GM19438 (cell line): ENCODE measurements around the gene MOGAT1.
"Not testable (repeated sequence)": the region's sequence is repeated elsewhere in the genome, so short reads cannot be mapped to it uniquely, and the experiment has no call there.

Experiments used
- ATAC-seq: cut with Tn5 transposase; IDR thresholded peaks from one replicate; pipeline ENCODE4 v1.9.1; 2021; ENCODE audit warnings: low read depth; ENCODE audit not compliant: unreplicated experiment

MOGAT1 gene

DNA sequence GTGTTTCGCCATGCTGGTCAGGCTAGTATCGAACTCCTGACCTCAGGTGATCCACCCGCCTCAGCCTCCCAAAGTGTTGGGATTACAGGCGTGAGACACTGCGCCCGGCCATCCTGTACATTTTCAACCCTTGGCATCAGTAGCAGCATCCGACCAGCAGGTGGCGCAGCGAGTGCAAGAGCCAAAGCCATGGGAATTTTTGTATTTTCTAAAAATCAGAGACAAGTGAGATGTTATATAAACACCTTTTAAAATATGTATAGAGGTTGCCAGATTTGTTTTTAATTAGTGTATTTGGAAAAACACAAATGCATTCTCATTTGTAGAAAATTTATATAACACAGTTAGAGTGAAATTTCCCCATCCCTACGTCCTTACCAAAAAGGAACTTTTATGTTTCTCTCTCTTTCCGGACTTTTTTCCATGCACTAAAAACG is 36.8 kb downstream of the MOGAT1 start:
- ATAC-seq: no peak

DNA sequence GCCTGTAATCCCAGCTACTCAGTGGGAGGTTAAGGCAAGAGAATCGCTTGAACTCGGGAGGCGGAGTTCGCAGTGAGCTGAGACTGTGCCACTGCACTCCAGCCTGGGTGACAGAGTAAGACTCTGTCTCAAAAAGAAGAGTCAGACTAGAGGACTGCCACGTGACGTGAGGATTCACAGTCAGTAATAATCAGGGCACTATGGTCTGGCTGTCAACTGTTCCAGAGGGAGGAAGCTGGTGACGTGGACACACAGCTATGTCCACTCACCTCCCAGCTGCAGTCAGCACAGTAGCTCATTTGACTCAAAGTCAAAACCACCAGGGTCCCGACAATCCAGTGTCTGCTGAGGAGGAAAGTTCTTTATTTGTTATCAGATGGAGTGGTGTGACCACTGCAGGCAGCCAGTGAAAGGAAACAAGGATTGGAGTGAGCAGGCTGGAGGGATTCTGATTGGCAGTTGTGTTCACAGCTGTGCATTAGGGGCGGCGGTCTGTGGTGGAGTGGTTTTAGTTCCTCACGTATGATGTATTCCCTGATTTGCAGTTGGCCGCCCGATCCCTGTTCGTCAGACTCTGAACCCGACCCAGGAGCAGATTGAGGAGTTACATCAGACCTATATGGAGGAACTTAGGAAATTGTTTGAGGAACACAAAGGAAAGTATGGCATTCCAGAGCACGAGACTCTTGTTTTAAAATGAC is 37.9 kb downstream of the MOGAT1 start:
- peak; percentile 86 for ATAC-seq

DNA sequence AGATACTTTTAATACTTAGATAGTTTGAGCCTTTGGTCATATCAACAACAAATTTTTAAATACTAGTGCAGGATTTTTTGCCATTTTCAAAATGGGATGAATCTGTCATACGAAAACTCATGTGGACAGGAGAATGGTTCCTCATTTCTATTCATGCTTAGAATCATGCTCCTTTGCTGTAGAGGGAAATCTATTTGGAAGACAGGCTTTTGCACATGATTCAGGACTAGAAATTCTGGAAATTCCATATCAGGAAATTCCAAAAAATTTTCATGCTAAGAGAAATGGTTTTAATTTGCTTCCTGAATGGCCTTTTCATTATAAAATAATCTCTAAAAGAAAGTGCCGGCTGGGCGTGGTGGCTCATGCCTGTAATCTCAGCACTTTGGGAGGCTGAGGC is 39.3 kb downstream of the MOGAT1 start:
- no peak for ATAC-seq

DNA sequence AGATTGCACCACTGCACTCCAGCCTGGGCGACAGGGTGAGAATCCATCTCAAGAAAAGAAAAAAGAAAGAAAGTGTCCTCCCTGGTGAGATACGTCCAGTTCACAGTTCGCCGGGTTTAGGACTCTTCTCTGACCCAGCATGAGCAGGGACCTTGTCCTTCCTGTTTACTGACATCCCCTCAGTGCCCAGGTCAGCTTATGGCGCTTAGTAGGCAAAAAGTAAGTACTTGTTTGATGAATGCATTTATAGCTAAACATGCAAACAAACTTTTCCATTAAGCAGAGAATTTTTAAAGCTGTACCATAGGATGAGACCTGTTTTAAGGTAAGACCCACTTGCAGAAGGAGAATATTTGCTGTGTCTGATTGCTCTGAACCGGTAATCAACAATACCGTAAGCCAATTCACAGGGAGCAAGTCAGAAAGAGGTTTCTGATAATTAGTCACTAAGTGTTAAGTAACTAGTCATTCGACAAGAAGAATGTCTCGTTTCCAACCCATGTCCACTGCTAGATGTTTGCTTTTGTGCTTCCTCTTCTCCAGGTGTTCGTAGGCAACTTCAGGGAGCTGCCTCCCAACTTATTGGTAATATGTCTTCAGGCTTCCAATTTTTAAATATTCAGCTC is 40.0 kb downstream of the MOGAT1 start:
- ATAC-seq: peak; percentile 34

DNA sequence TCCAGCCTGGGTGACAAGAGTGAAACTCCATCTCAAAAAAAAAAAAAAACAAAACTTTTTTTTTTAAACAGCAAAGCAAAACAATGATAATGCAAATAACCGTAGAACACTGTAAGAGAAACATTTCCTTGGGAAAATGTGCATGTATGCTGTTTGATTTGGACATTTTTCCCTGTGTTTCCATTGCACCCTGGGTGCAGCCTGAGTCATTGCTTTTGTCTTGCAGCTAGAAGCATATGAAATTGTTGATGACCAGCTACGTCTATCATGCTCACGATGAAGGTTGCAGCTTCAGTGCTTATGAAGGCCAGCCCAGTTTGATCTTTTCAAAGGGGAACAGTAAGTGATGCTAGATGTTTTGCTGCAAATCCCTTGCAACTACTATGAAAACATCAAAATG is 41.5 kb downstream of the MOGAT1 start:
- no peak for ATAC-seq

DNA sequence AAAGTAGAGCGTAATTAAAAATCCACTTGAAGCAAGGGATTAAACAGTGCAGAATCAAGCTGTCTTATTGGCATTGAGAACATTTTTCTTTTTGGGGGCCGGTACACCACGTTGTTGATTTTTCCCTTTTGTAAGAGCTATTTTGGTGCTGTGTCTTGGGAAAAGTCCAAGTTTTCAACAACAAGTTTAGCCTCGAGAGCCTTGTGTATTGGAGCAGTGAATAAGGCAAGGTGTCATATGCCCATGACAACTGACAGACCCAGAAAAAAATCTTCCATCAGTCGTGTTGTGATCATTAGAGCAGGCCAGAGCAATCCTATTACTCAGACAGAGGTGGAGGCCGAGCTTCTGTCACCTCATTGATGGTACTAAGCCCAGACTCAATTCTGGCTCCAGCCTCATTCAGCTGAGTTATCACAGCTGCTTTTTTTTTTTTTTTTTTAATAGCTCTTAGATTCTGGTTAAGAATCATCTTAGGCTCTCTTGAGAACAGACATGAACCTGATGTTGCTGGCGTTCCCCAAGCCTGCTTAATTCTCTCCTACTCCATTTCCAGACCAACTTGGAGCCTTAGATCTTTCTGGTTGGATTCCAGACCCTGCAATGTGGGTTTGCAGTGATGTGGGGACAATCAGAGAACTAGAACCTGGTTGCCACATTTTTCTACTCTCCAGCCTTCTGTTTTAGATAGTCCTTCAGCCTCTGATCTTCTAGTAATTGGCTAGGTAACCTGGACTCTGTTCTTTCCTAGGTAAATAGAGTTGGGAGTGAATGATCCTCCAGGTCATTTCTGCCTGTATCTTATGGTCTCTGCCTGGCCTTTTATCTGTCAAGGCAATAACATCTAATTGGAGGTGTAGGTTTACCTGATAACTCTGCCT is 43.1 kb downstream of the MOGAT1 start:
- ATAC-seq: no peak

DNA sequence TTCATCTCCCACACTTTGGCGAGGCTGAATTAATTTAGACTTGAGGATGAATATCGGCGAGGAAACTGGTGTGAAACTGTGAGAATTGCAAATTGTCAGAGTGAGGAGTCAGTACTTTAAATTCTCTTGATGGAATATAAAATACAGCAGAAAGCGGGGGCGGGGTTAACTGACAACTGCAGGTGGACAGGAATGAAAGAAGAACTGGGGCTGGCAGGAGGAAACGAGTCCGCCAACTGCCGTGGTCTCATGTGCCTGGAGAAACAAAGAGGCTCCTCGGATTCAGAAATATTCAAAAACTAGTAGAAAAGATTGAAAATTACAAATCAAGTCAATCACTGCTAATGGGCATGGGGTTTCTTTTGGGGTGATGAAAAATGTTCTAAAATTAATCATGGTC is 44.3 kb downstream of the MOGAT1 start:
- ATAC-seq: peak; percentile 60

DNA sequence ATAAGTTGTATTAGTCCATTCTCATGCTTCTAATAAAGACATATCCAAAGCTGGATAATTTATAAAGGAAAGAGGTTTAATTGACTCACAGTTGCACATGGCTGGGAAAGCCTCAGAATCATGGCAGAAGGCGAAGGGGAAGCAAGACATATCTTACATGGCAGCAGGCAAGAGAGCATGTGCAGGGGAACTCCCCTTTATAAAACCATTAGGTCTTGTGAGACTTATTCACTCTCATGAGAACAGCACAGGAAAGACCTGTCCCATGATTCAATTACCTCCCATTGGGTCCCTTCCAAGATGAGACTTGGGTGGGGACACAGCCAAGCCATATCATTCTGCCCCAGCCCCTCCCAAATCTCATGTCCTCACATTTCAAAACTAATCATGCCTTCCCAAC is 48.3 kb downstream of the MOGAT1 start:
- ATAC-seq: not testable (repeated sequence)

DNA sequence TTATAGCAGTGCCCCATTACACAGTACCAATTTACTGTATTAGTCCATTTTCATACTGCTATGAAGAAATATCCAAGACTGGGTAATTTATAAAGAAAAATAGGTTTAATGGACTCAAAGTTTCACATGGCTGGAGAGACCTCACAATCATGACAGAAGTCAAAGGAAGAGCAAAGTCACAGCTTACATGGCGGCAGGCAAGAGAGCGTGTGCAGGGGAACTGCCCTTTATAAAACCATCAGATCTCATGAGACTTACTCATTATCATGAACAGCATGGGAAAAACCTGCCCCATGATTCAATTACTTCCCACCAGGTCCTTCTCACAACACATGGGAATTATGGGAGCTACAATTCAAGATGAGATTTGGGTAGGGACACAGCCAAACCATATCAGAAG is 50.1 kb downstream of the MOGAT1 start:
- ATAC-seq: not testable (repeated sequence)

DNA sequence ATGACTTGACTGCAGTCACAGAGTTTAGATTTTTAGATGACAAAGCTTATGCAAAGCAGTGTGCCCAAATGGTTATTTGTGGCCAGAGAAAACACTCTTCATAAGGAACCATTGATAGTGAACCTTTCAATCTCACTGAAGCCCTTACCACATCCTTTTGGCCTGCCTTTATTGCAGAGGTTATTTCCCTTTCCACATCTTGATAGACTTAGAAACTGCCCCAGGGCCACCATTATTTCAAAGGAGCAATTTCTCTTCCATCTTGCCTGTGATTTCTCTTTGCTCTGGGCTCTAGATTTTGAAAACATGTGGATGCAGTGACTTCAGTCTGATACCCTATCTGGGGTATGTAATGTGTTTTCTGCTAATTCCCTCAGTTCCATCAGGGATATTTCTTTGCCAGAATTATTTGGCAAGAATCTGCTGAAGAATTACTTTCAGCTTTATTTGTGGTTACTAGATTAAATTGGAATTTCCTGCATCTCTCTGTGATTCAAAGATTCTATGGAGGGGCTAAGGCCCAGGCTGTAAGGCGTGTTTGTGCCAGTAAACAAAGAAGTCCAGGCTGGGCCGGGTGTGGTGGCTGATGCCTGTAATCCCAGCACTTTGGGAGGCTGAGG is 51.0 kb downstream of the MOGAT1 start:
- peak; percentile 99 for ATAC-seq

DNA sequence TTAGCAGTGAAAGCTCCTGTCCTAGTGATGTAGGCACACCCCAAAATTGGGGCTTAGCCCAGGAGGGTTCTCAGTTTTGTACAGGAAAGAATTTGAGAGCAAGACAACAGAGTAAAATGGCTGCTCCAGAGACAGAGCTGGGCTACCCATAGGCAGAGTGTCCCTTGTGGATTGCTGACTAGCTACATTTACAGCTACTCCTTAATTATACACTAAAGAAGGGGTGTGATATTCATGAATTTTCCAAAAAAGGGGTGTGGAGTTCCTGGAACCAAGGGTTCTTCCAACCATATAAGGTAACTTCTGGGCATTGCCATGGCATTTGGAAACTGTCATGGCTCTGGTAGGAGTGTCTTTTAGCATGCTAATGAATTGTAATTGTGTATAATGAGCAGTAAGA is 52.8 kb downstream of the MOGAT1 start:
- no peak for ATAC-seq

DNA sequence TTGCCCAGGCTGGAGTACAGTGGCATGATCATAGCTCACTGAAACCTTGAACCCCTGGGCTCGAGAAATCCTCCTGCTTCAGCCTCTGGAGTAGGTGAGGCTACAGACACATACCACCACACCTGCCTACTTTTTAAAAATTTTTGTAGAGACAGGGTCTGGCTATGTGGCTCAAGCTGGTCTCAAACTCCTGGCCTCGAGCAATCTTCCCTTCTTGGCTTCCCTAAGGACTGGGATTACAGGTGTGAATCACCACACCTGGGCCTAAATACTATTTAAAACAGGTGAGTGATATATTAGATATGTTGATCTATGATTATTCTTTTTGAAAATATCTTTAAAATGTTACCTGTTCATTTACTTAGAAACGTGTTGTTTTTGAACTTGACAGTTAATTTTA is 57.2 kb downstream of the MOGAT1 start:
- no peak for ATAC-seq

DNA sequence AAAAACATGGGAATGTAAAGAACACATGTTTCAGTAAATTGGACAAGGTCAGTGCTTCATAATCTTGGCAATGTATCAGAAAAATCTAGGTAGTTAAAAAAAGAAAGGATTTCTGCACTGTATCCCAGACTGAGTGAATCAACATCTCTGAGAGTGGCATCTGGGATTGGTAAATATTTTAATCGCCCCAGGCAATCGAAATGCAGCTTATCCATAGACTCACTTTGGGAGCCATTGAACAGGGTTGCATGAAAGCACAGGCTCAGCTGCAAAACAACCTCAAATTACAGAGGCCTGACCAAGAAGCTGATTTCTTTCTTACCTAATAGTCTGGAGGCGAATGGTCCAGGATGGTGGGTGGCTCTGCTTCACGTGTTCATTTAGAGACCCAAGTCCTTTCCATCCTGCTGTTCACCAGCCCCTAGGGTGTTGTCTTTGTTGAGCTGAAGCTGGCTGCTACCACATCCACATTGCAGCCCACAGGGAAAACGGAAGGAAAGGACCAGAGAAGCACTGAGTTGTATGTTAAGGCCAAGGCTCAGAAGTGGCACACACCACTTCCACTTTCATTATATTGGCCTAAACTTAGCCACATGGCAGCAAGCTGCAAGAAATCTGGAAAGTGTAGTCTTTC is 59.0 kb downstream of the MOGAT1 start:
- ATAC-seq: no peak

DNA sequence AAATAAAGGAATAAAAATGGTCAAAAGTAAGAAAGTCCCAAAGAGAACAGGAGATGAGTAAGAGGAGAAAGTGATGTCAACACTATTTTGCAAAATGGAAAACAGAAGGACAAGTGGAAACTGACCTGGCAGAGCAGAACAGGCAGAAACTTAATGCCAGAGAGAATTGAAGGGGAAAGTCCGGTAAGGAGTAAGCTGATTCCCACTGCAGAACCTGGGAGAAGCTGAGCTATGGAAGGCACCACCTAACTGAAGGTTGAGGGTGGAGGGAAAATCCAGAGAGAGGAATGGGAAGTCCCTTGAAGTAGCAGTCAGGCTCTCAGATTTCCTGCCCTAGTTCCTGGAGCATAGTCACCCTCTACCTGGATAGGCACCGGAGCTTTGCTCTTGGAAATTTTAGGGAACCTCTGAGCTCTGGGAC is 59.8 kb downstream of the MOGAT1 start:
- ATAC-seq: no peak

DNA sequence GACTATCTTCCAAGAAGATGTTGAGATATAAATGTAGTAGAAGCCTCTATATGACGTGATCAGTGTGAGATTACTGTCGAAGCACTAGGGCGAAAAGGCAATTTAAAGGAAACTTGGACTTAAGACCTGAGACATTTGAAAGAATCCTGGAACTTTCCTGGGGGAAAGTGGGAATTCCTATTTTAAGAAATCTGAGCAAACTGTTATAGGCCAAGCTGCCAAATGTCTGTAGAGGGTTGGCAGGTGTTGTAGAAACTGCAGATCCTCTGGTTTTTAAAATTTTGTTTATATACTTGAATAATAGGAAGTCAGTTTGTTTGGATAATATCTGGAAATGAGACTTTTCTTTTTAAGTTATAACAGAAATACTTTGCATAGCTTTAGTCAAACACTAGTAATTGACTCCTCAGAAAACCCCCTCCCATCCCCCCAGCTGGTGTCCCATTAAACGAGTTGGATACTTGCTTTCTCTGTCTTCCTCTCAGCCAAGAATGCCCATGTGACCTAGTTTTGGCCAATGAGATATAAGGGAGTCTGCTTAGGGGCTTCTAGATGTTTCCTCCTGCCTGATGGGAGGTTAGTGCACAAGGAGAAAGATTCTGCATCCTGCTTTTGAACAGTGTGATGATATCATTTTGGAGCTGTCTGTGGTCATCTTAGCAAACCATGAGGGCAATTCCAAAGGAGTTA is 61.2 kb downstream of the MOGAT1 start:
- no peak for ATAC-seq

DNA sequence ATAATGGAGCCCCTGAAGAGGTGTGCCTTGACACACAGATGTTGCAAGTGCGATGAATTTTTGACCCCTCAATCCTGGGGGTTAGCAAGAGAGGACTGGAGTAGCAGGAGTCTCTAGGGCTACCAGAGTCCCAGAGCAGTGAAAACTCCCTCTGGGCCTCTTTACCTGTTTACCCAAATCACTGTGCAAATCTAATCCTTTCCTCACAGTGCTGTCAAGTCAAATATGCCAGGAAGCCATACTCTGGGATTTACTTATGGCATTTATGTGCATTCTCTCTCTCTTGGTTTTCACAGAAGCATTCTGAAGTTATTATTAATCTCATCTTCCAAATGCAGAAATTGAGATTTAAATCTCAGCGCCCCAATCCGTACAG is 62.0 kb downstream of the MOGAT1 start:
- no peak for ATAC-seq

DNA sequence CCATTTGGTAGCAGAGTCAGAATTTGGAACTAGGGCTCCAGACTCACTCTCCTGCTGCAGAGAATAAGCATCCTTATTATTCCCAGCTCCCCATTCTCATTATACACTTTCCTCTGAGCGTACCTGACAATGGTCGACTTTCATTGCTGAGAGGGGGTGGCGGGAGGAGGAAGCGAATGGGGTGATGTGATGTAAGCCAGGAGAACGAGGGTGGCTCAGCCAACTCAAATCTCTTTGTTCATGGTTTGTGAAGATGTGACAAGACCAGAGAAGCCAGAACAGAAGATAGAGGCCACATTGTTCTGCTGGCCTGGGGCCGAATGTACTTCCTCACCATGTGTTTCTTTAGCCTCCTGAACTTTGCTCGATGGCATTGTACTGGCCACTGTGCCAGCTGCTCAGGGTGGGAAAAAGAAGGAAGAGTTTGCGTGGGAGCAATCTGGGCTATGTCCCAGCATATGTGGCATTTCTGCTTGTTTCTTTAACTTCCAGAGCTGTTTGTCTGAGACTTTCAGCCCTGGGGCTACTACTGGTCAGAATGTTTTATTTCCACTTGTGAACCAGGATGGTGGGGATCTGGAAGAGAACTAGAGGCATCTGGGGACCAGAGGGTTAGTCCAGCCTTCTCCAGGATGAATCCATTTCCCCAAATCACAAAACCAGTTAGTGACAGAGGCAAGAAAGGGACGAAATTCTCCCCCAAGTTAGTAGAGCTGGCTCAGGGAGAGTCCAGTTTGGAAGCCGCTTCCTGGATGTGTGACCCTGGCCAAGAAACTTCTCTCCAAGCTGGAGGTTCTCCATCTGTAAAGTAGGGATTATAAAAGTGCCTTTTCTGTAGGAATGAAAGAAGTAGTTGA is 62.6 kb downstream of the MOGAT1 start:
- no peak for ATAC-seq

DNA sequence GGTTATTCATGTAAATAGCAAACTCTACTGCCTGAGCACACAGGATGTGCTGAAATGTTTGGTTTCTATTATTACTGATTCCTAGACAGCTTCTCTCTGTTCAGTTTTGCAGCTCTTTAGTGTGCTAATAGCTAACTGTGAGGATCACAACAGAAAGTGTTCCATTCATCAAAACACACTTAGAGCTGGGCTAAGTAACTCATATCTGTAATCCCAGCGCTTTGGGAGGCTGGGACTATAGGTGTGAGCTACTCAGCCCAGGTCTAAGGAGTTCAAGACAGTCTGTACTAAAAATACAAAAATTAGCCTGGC is 63.2 kb downstream of the MOGAT1 start:
- peak; percentile 79 for ATAC-seq

DNA sequence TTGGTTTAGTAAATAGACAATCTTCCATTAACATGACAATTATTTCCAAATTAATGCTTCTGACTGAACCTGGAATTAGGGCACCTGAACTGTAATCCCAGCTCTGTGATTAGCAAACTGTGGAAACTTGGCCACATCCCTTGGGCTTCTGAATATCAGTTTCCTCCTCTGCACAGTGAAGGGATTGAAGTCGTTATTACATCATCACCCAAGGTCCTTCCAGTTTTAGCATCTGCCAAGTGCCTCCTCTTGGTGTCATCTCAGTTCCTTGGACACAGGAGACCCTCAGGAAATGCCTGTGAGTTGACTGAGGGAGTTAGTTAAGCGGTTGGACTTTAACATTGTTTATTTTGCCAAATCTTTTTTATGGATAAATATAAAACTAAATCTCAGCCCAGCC is 64.8 kb downstream of the MOGAT1 start:
- no peak for ATAC-seq
